Tibial nerve (tissue), 4 donors: Measurements from ENCODE around the gene PRKAR1B. TPM values are rescaled to one million over a fixed set of nuclear protein-coding genes. Genes with fewer than 3 reads are reported as not detected.

Experiments
- DNase-seq, 2 donors: peaks; one replicate each; pipeline ENCODE4 v3.0.0-alpha.2; 2019; ENCODE audit warnings: low spot score in 2 of 2
- H3K27ac ChIP-seq, 4 donors: fragments of 200-600 bp; sonication (generic) in 3 of 4; one replicate each; pipeline ENCODE4 v1.5.1; 2017 to 2019; ENCODE audit warnings: mild to moderate bottlenecking in 1 of 4
- H3K27me3 ChIP-seq, 2 donors: fragments of 200-600 bp; sonication (generic) in 1 of 2; one replicate each; pipeline versions ENCODE4 v1.5.1 to v1.6.0; 2017 to 2019
- H3K36me3 ChIP-seq, 3 donors: fragments of 200-600 bp; sonication (generic); one replicate each; pipeline ENCODE4 v1.5.1; 2018 to 2019
- H3K4me1 ChIP-seq, 4 donors: fragments of 200-600 bp; sonication (generic) in 3 of 4; one replicate each; pipeline ENCODE4 v1.5.1; 2017 to 2019
- H3K4me3 ChIP-seq, 4 donors: fragments of 200-600 bp; sonication (generic) in 3 of 4; one replicate each; pipeline ENCODE4 v1.5.1; 2017 to 2019; ENCODE audit warnings: mild to moderate bottlenecking in 1 of 4, moderate library complexity in 1 of 4
- H3K9me3 ChIP-seq, 4 donors: fragments of 200-600 bp; sonication (generic) in 3 of 4; one replicate each; pipeline ENCODE4 v1.5.1; 2017 to 2019
- CTCF ChIP-seq, 5 experiments: fragments of 200-600 bp in 3 of 5; fragments of 450-650 bp in 2 of 5; sonication (generic) in 3 of 5; IDR thresholded peaks; one replicate each; pipeline ENCODE4 v1.5.1; 2016 to 2019; ENCODE audit warnings: antibody characterized with exemption in 5 of 5, mild to moderate bottlenecking in 3 of 5, moderate library complexity in 2 of 5
- EP300 ChIP-seq, 2 donors: sonication (generic); formaldehyde crosslinking; IDR thresholded peaks; one replicate each; pipeline ENCODE4 v1.6.1; 2017; ENCODE audit warnings: antibody characterized with exemption in 2 of 2, mild to moderate bottlenecking in 1 of 2
- POLR2A ChIP-seq, 2 donors: fragments of 450-650 bp; IDR thresholded peaks; one replicate each; pipeline ENCODE4 v1.6.1; 2017; ENCODE audit warnings: antibody characterized with exemption in 2 of 2, mild to moderate bottlenecking in 2 of 2, moderate library complexity in 2 of 2
- WGBS, 2 donors: methylation state at CpG; one replicate each; pipeline ENCODE4 v1.1.5; 2018; 5-methylcytosine and 5-hydroxymethylcytosine counted together
- total RNA-seq, 4 donors: library from RNA; depleted of rRNA; stranded (reverse); fragments of >200 nt; gene quantifications; one replicate each; pipeline ENCODE4 v1.1.0, GENCODE V29; 2016

The PRKAR1B gene
- total RNA-seq, 4 donors from 2014 or later, result 2.7 to 12.3 (median 4.8) TPM

GRCh38 chr7:596071-596818 lies 130.8 kb downstream of the PRKAR1B start:
- no peak overlapping the region for H3K27ac ChIP-seq
- TF ChIP-seq CTCF (IDR thresholded peaks at IDR 0.05) (no peak), POLR2A (IDR thresholded peaks at IDR 0.05) (no peak), EP300 (IDR thresholded peaks at IDR 0.05) (no peak)
- peaks cover 0 to 7% (median 0%) of the 10 kb centered on the region in 3 donors for H3K36me3 ChIP-seq
- peaks cover 0 to 4% (median 0%) of the 10 kb centered on the region in 4 donors for H3K9me3 ChIP-seq
- 90 to 93% methylated on average over 21 to 28 of the region's 30 CpGs for WGBS, 2 donors
- no peak for DNase-seq
- H3K27me3 ChIP-seq, result no peaks in the 10 kb centered on the region
- H3K4me3 ChIP-seq, result no peak overlapping the region
- H3K4me1 ChIP-seq, result peaks cover 0 to 33% (median 10%) of the 10 kb centered on the region in 4 donors

- H3K4me3 ChIP-seq, result no peak overlapping the region
- WGBS, 2 donors, result 94 to 100% methylated on average over 10 of the region's 10 CpGs
- DNase-seq, result no peak
- peaks cover 0 to 32% (median 4%) of the 10 kb centered on the region in 4 donors for H3K4me1 ChIP-seq
- peaks cover 0 to 4% (median 0%) of the 10 kb centered on the region in 4 donors for H3K9me3 ChIP-seq
- no peak overlapping the region for H3K27ac ChIP-seq
- TF ChIP-seq EP300 (IDR thresholded peaks at IDR 0.05), result no peak
- no peak for TF ChIP-seq CTCF (IDR thresholded peaks at IDR 0.05)
- no peak for TF ChIP-seq POLR2A (IDR thresholded peaks at IDR 0.05)
- H3K36me3 ChIP-seq, result peaks cover 0 to 7% (median 0%) of the 10 kb centered on the region in 3 donors
- H3K27me3 ChIP-seq, result no peaks in the 10 kb centered on the region
These were observed 131.5 kb downstream of the PRKAR1B start for GRCh38 chr7:595621-596010.

GRCh38 chr7:594920-595620 lies 132.0 kb downstream of the PRKAR1B start:
- H3K4me3 ChIP-seq, result no peak overlapping the region
- peaks cover 0 to 35% (median 5%) of the 10 kb centered on the region in 4 donors for H3K4me1 ChIP-seq
- TF ChIP-seq EP300 (IDR thresholded peaks at IDR 0.05), result no peak
- no peak for TF ChIP-seq CTCF (IDR thresholded peaks at IDR 0.05)
- TF ChIP-seq POLR2A (IDR thresholded peaks at IDR 0.05), result no peak
- DNase-seq, result no peak
- H3K36me3 ChIP-seq, result peaks cover 0 to 7% (median 0%) of the 10 kb centered on the region in 3 donors
- H3K27ac ChIP-seq, result no peak overlapping the region
- H3K9me3 ChIP-seq, result peaks cover 0 to 4% (median 0%) of the 10 kb centered on the region in 4 donors
- no peaks in the 10 kb centered on the region for H3K27me3 ChIP-seq
- 94 to 95% methylated on average over 21 to 24 of the region's 29 CpGs for WGBS, 2 donors

GRCh38 chr7:594212-594913 lies 132.7 kb downstream of the PRKAR1B start:
- no peak for DNase-seq
- TF ChIP-seq POLR2A (IDR thresholded peaks at IDR 0.05) (no peak), CTCF (IDR thresholded peaks at IDR 0.05) (no peak), EP300 (IDR thresholded peaks at IDR 0.05) (no peak)
- Histone ChIP-seq H3K4me3 (no peak overlapping the region), H3K9me3 (peaks cover 0 to 4% (median 0%) of the 10 kb centered on the region in 4 donors), H3K27ac (no peak overlapping the region), H3K4me1 (peaks cover 0 to 42% (median 8%) of the 10 kb centered on the region in 4 donors), H3K36me3 (peaks cover 0 to 7% (median 0%) of the 10 kb centered on the region in 3 donors), H3K27me3 (no peaks in the 10 kb centered on the region)
- 94 to 95% methylated on average over 11 to 16 of the region's 16 CpGs for WGBS, 2 donors
